Colonic mucosa (tissue), 4 donors: Measurements from ENCODE around the gene MUCL3. TPM values are rescaled to one million over a fixed set of nuclear protein-coding genes. Genes with fewer than 3 reads are reported as not detected.

ENCODE experiments used
- DNase-seq: peaks from one replicate; pipeline ENCODE4 v3.0.0-alpha.2; 2020
- H3K27ac ChIP-seq: fragments of 200-600 bp; one replicate; pipeline ENCODE4 v1.8.0; 2021
- H3K27me3 ChIP-seq: fragments of 200-600 bp; one replicate; pipeline ENCODE4 v1.8.0; 2021
- H3K36me3 ChIP-seq: fragments of 200-600 bp; one replicate; pipeline ENCODE4 v1.8.0; 2021
- H3K4me1 ChIP-seq: fragments of 200-600 bp; one replicate; pipeline ENCODE4 v1.8.0; 2021; ENCODE audit warnings: mild to moderate bottlenecking
- H3K4me3 ChIP-seq: fragments of 200-600 bp; one replicate; pipeline ENCODE4 v1.8.0; 2021
- H3K9ac ChIP-seq, 2 donors: one replicate each; pipeline ENCODE4 v1.7.0; 2013; ENCODE audit warnings: control low read depth in 2 of 2, low read depth in 2 of 2, low read length in 2 of 2
- H3K9me3 ChIP-seq: fragments of 200-600 bp; one replicate; pipeline ENCODE4 v1.8.0; 2021
- intact Hi-C: fragments of 100-400 bp; cut with DNase I; formaldehyde crosslinking; loops from one replicate; pipeline ENCODE4 v1.14.1; 2022
- total RNA-seq, 2 donors: library from RNA; stranded (reverse); fragmentation: NEBNext Ultra II Directional in 1 of 2; extraction: Animal tissue kit (Norgen Biotek cat#: 25700) in 1 of 2; gene quantifications; one replicate each; pipeline ENCODE4 v1.2.1, GENCODE V29; 2021
- TF ChIP-seq, protein P1 (sequence below): fragments of 200-600 bp; IDR thresholded peaks from one replicate; pipeline ENCODE4 v1.8.0; 2022; ENCODE audit warnings: antibody characterized with exemption, mild to moderate bottlenecking
- donor health status: healthy.
- donor health status: DM: no; HTN: no; CAD: no.
- donor health status: DM: no; HTN: no; CAD: no.

The MUCL3 gene
- total RNA-seq, 2 donors from 2014 or later, result 0.30 TPM; not detected in 1

DNA sequence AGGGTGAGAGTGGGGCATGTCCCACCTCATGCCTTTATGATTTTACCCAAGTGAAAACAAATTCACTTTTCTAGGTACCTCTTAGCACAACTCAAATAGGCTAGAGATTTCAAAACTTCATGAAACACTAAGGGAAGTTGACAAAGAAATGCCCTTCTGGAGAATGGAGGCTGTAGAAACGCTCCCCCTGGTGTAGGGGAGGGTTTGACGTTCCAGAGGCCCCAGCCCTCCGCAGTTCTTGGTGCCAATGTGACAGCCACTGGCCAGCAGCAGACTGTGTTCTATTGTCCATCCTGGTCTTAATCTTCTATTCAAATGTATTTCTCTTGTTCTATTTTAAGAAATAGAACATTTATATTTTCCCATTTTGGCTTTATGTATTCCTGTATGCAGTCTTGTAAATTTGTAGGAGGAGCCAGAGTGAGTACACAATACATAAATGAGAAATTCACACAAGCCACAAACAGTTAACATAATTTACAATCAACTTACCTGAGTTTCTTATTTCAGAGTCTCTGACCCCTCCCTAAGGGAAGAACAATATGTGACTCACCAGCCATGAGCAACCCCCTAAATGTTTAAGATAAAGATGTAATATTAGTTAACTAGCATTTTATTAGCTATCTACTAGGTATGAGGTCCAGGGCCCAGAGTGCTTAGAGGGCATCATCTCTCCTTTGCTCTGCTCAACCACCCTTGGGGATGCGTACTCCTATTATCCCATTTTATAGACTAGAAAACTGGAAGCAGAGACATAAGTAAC lies 33.9 kb downstream of the MUCL3 start:
- intact Hi-C loops, result no loop called here
- Histone ChIP-seq H3K9me3 (no peaks in the 10 kb centered on the region), H3K36me3 (no peaks in the 10 kb centered on the region), H3K27ac (no peak overlapping the region), H3K9ac (no peak overlapping the region), H3K4me1 (no peaks in the 10 kb centered on the region), H3K4me3 (no peak overlapping the region), H3K27me3 (no peaks in the 10 kb centered on the region)
- DNase-seq, result no peak
- TF ChIP-seq, protein P1, sequence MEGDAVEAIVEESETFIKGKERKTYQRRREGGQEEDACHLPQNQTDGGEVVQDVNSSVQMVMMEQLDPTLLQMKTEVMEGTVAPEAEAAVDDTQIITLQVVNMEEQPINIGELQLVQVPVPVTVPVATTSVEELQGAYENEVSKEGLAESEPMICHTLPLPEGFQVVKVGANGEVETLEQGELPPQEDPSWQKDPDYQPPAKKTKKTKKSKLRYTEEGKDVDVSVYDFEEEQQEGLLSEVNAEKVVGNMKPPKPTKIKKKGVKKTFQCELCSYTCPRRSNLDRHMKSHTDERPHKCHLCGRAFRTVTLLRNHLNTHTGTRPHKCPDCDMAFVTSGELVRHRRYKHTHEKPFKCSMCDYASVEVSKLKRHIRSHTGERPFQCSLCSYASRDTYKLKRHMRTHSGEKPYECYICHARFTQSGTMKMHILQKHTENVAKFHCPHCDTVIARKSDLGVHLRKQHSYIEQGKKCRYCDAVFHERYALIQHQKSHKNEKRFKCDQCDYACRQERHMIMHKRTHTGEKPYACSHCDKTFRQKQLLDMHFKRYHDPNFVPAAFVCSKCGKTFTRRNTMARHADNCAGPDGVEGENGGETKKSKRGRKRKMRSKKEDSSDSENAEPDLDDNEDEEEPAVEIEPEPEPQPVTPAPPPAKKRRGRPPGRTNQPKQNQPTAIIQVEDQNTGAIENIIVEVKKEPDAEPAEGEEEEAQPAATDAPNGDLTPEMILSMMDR, result no peak

DNA sequence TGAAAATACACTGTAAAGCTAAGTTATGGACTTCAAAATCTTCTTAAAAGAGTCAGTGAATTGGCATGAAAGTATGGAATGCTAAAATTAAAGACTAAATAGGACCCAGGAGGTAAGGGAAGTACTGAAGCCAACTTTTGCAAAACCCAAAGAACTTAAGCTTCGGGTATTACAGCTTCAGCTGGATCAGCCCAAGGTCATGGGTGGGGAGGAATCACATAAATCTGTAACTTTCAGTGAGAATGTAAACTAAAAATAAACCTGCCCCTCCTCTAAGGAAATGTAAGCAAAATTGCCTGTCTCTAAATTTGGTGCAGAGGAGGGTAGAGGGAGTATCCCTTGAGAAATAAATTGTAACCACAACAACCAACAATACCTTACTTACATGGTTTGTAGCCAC lies 38.4 kb downstream of the MUCL3 start:
- no peaks in the 10 kb centered on the region for H3K9me3 ChIP-seq
- no peaks in the 10 kb centered on the region for H3K27me3 ChIP-seq
- H3K4me1 ChIP-seq, result no peaks in the 10 kb centered on the region
- no peak overlapping the region for H3K9ac ChIP-seq
- no peak overlapping the region for H3K4me3 ChIP-seq
- TF ChIP-seq, protein P1, result no peak
- no peak overlapping the region for H3K27ac ChIP-seq
- no peaks in the 10 kb centered on the region for H3K36me3 ChIP-seq
- intact Hi-C loops, result no loop called here
- no peak for DNase-seq

DNA sequence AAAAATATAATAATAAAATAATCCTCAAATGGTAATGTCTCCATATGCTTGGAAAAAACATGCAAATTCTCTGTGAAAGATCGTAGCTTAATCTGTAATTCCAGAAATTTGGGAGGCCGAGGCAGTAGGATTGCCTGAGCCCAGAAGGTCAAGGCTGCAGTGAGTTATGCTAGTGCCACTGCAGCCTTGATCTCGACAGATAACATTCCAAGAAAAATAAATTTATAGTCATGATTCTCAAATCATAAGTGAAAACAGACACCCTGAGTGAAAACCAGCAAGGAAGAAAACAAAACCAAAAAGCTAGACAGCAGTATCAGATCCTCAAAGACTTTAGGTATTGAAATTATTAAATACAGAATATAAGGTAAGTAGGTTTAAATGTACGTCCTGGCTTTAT lies 38.9 kb downstream of the MUCL3 start:
- intact Hi-C loops, result no loop called here
- Histone ChIP-seq H3K9ac (no peak overlapping the region), H3K36me3 (no peaks in the 10 kb centered on the region), H3K27me3 (no peaks in the 10 kb centered on the region), H3K4me1 (no peaks in the 10 kb centered on the region), H3K27ac (no peak overlapping the region), H3K4me3 (no peak overlapping the region), H3K9me3 (no peaks in the 10 kb centered on the region)
- TF ChIP-seq, protein P1, result no peak
- no peak for DNase-seq

DNA sequence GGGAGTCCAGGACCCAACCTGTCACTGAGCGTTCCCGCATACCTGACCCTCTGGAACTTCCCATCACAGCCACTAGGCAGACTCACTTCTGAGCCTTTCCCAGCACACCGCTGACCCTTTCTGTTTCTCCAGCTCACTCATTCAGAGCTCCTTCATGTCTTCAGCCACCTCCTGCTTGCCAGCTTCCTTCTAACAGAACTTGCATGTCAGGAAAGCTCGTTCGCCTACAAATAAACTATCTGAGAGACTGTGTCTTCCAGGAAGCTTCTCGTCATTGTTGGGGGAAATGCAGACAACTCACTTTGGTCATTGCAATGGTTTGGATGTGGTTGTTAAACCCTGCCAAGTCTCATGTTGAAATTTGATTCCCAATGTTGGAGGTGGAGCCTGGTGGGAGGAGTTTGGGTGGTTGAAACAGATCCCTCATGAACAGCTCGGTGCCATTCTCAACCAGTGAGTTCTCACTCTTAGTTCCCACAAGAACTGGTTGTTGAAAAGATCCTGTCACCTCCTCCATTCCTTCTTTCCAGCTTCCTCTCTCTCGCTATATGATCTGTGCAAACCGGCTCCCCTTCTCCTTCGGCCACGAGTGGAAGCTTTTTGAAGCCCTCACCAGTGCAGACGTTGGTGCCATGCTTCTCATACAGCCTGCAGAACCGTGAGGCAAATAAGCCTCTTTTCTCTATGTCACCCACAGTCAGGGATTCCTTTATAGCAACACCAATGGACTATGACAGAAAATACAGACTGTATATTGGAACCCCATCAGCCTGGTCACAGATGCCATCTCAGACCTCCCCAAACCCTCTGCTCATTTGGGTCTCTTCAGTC lies 41.4 kb downstream of the MUCL3 start:
- H3K4me1 ChIP-seq, result no peaks in the 10 kb centered on the region
- TF ChIP-seq, protein P1, result no peak
- no peaks in the 10 kb centered on the region for H3K36me3 ChIP-seq
- H3K9ac ChIP-seq, result no peak overlapping the region
- peak; percentile 23 for DNase-seq
- H3K27ac ChIP-seq, result no peak overlapping the region
- H3K9me3 ChIP-seq, result no peaks in the 10 kb centered on the region
- no peaks in the 10 kb centered on the region for H3K27me3 ChIP-seq
- intact Hi-C loops, result no loop called here
- H3K4me3 ChIP-seq, result no peak overlapping the region

DNA sequence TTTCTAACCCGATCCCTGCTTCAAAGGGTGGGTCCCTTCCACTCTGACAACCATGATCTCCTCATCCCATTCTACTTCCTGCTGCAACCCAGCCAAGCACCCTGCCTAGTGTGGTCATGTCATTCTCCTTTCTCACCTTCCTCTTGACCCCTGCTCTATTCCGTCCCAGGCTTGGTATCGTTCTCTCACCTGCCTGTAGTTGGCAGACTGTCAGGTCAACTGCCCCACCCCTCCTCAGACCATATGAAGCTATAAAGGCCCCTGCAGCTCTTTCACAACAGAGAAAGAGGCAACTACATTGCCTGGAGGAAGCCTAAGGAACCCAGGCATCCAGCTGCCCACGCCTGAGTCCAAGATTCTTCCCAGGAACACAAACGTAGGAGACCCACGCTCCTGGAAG lies 42.7 kb downstream of the MUCL3 start, which contains the start of gene MUC21:
Gene MUC21, plus strand, starts transcription at position 280 of the 400 bp plus-strand sequence. CDS start 241 bp downstream, outside the sequence.
- TF ChIP-seq, protein P1, result no peak
- Histone ChIP-seq H3K27ac (no peak within 1 kb of the TSS), H3K4me3 (no peak within 1 kb of the TSS), H3K4me1 (no peaks in the 10 kb centered on the region), H3K36me3 (no peaks in the 10 kb centered on the region), H3K27me3 (no peaks in the 10 kb centered on the region), H3K9me3 (no peaks in the 10 kb centered on the region), H3K9ac (no peak within 1 kb of the TSS)
- no peak for DNase-seq
- intact Hi-C loops, result no loop called here
